HepG2 (cell line): ENCODE results near the gene KATNB1. TPM values are rescaled to one million over a fixed set of nuclear protein-coding genes. Genes with fewer than 3 reads are reported as not detected.

Experiments
- ARHGAP35 ChIP-seq: sonication (generic); formaldehyde crosslinking; IDR thresholded peaks from 2 replicates; pipeline ENCODE4 v1.9.0; 2022; ENCODE audit warnings: mild to moderate bottlenecking, inconsistent platforms, moderate library complexity, missing genetic modification reagents, borderline replicate concordance
- ARID5B ChIP-seq: IDR thresholded peaks from 2 replicates; pipeline ENCODE4 v1.4.0; 2020; ENCODE audit warnings: mild to moderate bottlenecking, missing genetic modification reagents
- BORCS8-MEF2B ChIP-seq: sonication (generic); formaldehyde crosslinking; IDR thresholded peaks from 2 replicates; pipeline ENCODE4 v1.8.0; 2022; ENCODE audit warnings: mild to moderate bottlenecking, missing genetic modification reagents
- CBFB ChIP-seq: sonication (generic); formaldehyde crosslinking; IDR thresholded peaks from 2 replicates; pipeline ENCODE4 v1.4.0; 2020; ENCODE audit warnings: missing genetic modification reagents
- FOXA3 ChIP-seq: IDR thresholded peaks from 2 replicates; pipeline ENCODE4 v1.6.1; 2016; ENCODE audit warnings: missing genetic modification reagents, missing compliant biosample characterization
- HNRNPH1 ChIP-seq: fragments of 200-400 bp; formaldehyde crosslinking; optimal IDR thresholded peaks from 2 replicates; pipeline ENCODE3; 2017; ENCODE audit warnings: mild to moderate bottlenecking, low read depth, low read length
- MAX ChIP-seq: IDR thresholded peaks from 2 replicates; pipeline ENCODE4 v1.6.1; 2012; ENCODE audit warnings: inconsistent platforms
- MIXL1 ChIP-seq: IDR thresholded peaks from 2 replicates; pipeline ENCODE4 v1.6.1; 2016
- MTA1 ChIP-seq: sonication (generic); formaldehyde crosslinking; IDR thresholded peaks from 2 replicates; pipeline ENCODE4 v1.4.0; 2020; ENCODE audit warnings: missing genetic modification reagents, mild to moderate bottlenecking, borderline replicate concordance
- MXI1 ChIP-seq: IDR thresholded peaks from 3 replicates; pipeline ENCODE4 v1.6.1; 2012; ENCODE audit warnings: low read depth, low read length, inconsistent platforms, borderline replicate concordance
- TBX2 ChIP-seq: sonication (generic); formaldehyde crosslinking; IDR thresholded peaks from 2 replicates; pipeline ENCODE4 v1.5.0; 2020; ENCODE audit warnings: missing genetic modification reagents, mild to moderate bottlenecking, borderline replicate concordance
- TFDP1 ChIP-seq: IDR thresholded peaks from 2 replicates; pipeline ENCODE4 v1.6.1; 2016; ENCODE audit warnings: missing compliant biosample characterization, missing genetic modification reagents, borderline replicate concordance
- ZBTB10 ChIP-seq: sonication (generic); formaldehyde crosslinking; IDR thresholded peaks from 2 replicates; pipeline ENCODE4 v1.4.0; 2020; ENCODE audit warnings: missing genetic modification reagents, borderline replicate concordance
- ZBTB38 ChIP-seq: sonication (generic); formaldehyde crosslinking; IDR thresholded peaks from 2 replicates; pipeline ENCODE4 v1.5.1; 2020; ENCODE audit warnings: mild to moderate bottlenecking, missing genetic modification reagents
- ZMYM3 ChIP-seq: sonication (generic); formaldehyde crosslinking; IDR thresholded peaks from 2 replicates; pipeline ENCODE4 v1.5.1; 2020; ENCODE audit warnings: mild to moderate bottlenecking, missing genetic modification reagents
- ZNF331 ChIP-seq: sonication (generic); formaldehyde crosslinking; IDR thresholded peaks from 2 replicates; pipeline ENCODE4 v1.4.0; 2020; ENCODE audit warnings: missing genetic modification reagents
- ZNF574 ChIP-seq: sonication (generic); formaldehyde crosslinking; IDR thresholded peaks from 2 replicates; pipeline ENCODE4 v1.4.0; 2020; ENCODE audit warnings: missing genetic modification reagents
- ZNF577 ChIP-seq: sonication (generic); formaldehyde crosslinking; IDR thresholded peaks from 2 replicates; pipeline ENCODE4 v1.4.0; 2020; ENCODE audit warnings: mild to moderate bottlenecking, low read depth, missing genetic modification reagents, borderline replicate concordance
- ZNF589 ChIP-seq: sonication (generic); formaldehyde crosslinking; conservative IDR thresholded peaks from 2 replicates; pipeline ENCODE4 v1.8.0; 2022; ENCODE audit warnings: mild to moderate bottlenecking, moderate library complexity, missing genetic modification reagents
- polyA plus RNA-seq, 8 experiments: library from polyadenylated mRNA; depleted of rRNA in 3 of 8; stranded (reverse) in 7 of 8; unstranded in 1 of 8; fragments of >200 nt; fragmentation: Illumina TruSeq in 4 of 8; extraction: Trizol in 4 of 8; gene quantifications; 2 replicates each; pipeline versions ENCODE4 v1.2.1 to v1.2.3, GENCODE V29; 2011 to 2016; ENCODE audit warnings: low read depth in 4 of 8, missing spikeins in 1 of 8, mixed read lengths in 1 of 8; ENCODE audit not compliant: insufficient read depth in 1 of 8
- total RNA-seq, 5 experiments: library from RNA; depleted of rRNA; stranded (reverse); fragments of >200 nt; fragmentation: Illumina TruSeq; extraction: Trizol; gene quantifications; 2 replicates each; pipeline ENCODE4 v1.2.3, GENCODE V29; 2016; ENCODE audit warnings: low read depth in 1 of 5

Gene KATNB1
- total and polyA plus RNA-seq, 2 of the 13 experiments (the other 11 are each of a cell fraction or from before 2014, with no cell fraction given) = 31.5 to 43.5 TPM

- TF ChIP-seq ZBTB10 (no peak), ZBTB38 (CRISPR knock-in tag) (peak; percentile 46; the same call in 1 of the 2 replicates), TBX2 (CRISPR knock-in tag) (peak; percentile 33; the same call in 1 of the 2 replicates), CBFB (CRISPR knock-in tag) (peak; percentile 22; the same call in 1 of the 2 replicates), ARID5B (CRISPR knock-in tag) (peak; percentile 45; the same call in 1 of the 2 replicates), ZNF574 (peak; percentile 64), TFDP1 (CRISPR knock-in tag) (no peak), MTA1 (peak; percentile 35; the same call in 1 of the 2 replicates), ZNF589 (no peak), HNRNPH1 (no peak), MXI1 (peak; percentile 46; the same call in 1 of the 3 replicates), ZNF577 (no peak), ZMYM3 (CRISPR knock-in tag) (peak; percentile 83), MAX (peak; percentile 38; the same call in 1 of the 2 replicates), BORCS8-MEF2B (CRISPR knock-in tag) (peak; percentile 74; the same call in 1 of the 2 replicates), ARHGAP35 (CRISPR knock-in tag) (0 out of 2 replicates have a peak, but pooled peaks have one; percentile 50), MIXL1 (CRISPR knock-in tag) (peak; percentile 57; the same call in 1 of the 2 replicates), FOXA3 (peak; percentile 57), ZNF331 (peak; percentile 62; the same call in 1 of the 2 replicates)
Measured at GRCh38 chr16:57720142-57720575, 15.4 kb upstream of the KATNB1 start (continued).
